IMR-90 (cell line): ENCODE data around the gene PNMA6E. TPM values are rescaled to one million over a fixed set of nuclear protein-coding genes. Genes with fewer than 3 reads are reported as not detected.

Experiments
- ATAC-seq: fragments of 200-7000 bp; cut with Tn5 transposase; 2 replicates; pipeline ENCODE4 v1.9.1; 2020; ENCODE audit warnings: low read depth, mild to moderate bottlenecking, moderate library complexity
- BruUV-seq: library from RNA; stranded (reverse); fragments of 400-500 nt; replicated peaks from 2 replicates; lab custom pipeline; 2021; lab: Mats Ljungman, UMichigan
- CTCF ChIA-PET: fragments of 300-600 bp; formaldehyde crosslinking; extraction: SDS; loops from one replicate; lab custom pipeline; 2021; ENCODE audit warnings: antibody characterized with exemption; lab: Yijun Ruan, JAX
- POLR2A ChIA-PET: fragments of 300-600 bp; sonication (Branson Sonifier 250); formaldehyde crosslinking; loops from one replicate; lab custom pipeline; 2022; ENCODE audit warnings: antibody characterized with exemption; ENCODE audit not compliant: unreplicated experiment; lab: Charles Lee
- DNase-seq: peaks from one replicate; pipeline ENCODE4 v3.0.0; 2013
- H2AFZ ChIP-seq: replicated peaks from 2 replicates; pipeline ENCODE3; 2013; ENCODE audit warnings: low read length, mild to moderate bottlenecking; ENCODE audit not compliant: poor library complexity
- H2AK5ac ChIP-seq: 2 replicates; pipeline ENCODE4 v1.6.1; 2013; ENCODE audit warnings: low read depth, low read length, inconsistent platforms
- H2AK9ac ChIP-seq: replicated peaks from 2 replicates; pipeline ENCODE3; 2013; ENCODE audit warnings: mild to moderate bottlenecking, low read depth, low read length, moderate library complexity; ENCODE audit not compliant: poor library complexity
- H2BK120ac ChIP-seq: 2 replicates; pipeline ENCODE4 v1.6.1; 2013; ENCODE audit warnings: low read depth, low read length, inconsistent platforms
- H2BK15ac ChIP-seq: 3 replicates; pipeline ENCODE4 v1.6.1; 2013; ENCODE audit warnings: low read depth, low read length, inconsistent platforms
- H2BK20ac ChIP-seq: 2 replicates; pipeline ENCODE4 v1.6.1; 2013; ENCODE audit warnings: low read depth, mild to moderate bottlenecking, inconsistent platforms, low read length, moderate library complexity
- H2BK5ac ChIP-seq: 2 replicates; pipeline ENCODE4 v1.6.1; 2013; ENCODE audit warnings: mild to moderate bottlenecking, low read depth, low read length, inconsistent platforms; ENCODE audit not compliant: poor library complexity, severe bottlenecking
- H3K14ac ChIP-seq: replicated peaks from 2 replicates; pipeline ENCODE4 v1.6.1; 2013; ENCODE audit warnings: low read depth, low read length, inconsistent platforms
- H3K18ac ChIP-seq: 2 replicates; pipeline ENCODE4 v1.6.1; 2013; ENCODE audit warnings: low read depth, low read length, control low read depth
- H3K23ac ChIP-seq: 2 replicates; pipeline ENCODE4 v1.6.1; 2013; ENCODE audit warnings: low read depth, low read length, inconsistent platforms
- H3K27ac ChIP-seq: 2 replicates; pipeline ENCODE4 v1.5.1; 2013; ENCODE audit warnings: mild to moderate bottlenecking, control low read depth, low read length; ENCODE audit not compliant: insufficient read depth
- H3K27me3 ChIP-seq: 2 replicates; pipeline ENCODE4 v1.6.1; 2013; ENCODE audit warnings: low read length; ENCODE audit not compliant: control insufficient read depth, insufficient read depth
- H3K36me3 ChIP-seq: 2 replicates; pipeline ENCODE4 v1.6.1; 2013; ENCODE audit warnings: low read length, mixed read lengths; ENCODE audit not compliant: control insufficient read depth, insufficient read depth
- H3K4ac ChIP-seq: 2 replicates; pipeline ENCODE4 v1.6.1; 2013; ENCODE audit warnings: low read depth, low read length, inconsistent platforms
- H3K4me1 ChIP-seq: 2 replicates; pipeline ENCODE4 v1.6.1; 2013; ENCODE audit warnings: low read length, mixed read lengths; ENCODE audit not compliant: control insufficient read depth, insufficient read depth
- H3K4me2 ChIP-seq: 2 replicates; pipeline ENCODE4 v1.6.1; 2013; ENCODE audit warnings: low read depth, mild to moderate bottlenecking, control low read depth, low read length, moderate library complexity
- H3K4me3 ChIP-seq: 2 replicates; pipeline ENCODE4 v1.5.1; 2013; ENCODE audit warnings: low read depth, mild to moderate bottlenecking, control low read depth, low read length, moderate library complexity; ENCODE audit not compliant: insufficient read depth
- H3K56ac ChIP-seq: 2 replicates; pipeline ENCODE4 v1.6.1; 2013; ENCODE audit warnings: low read length, inconsistent platforms; ENCODE audit not compliant: insufficient read depth; ENCODE audit errors: extremely low read depth
- H3K79me1 ChIP-seq, 2 experiments: 2 replicates each; pipeline ENCODE4 v1.6.1; 2013; ENCODE audit warnings: low read length in 2 of 2, inconsistent platforms in 1 of 2, low read depth in 1 of 2
- H3K9ac ChIP-seq: 2 replicates; pipeline ENCODE4 v1.6.1; 2013; ENCODE audit warnings: low read depth, low read length, control low read depth
- H3K9me1 ChIP-seq: 2 replicates; pipeline ENCODE4 v1.6.1; 2013; ENCODE audit warnings: low read length, inconsistent platforms; ENCODE audit not compliant: insufficient read depth
- H3K9me3 ChIP-seq: 2 replicates; pipeline ENCODE4 v1.6.1; 2013; ENCODE audit warnings: low read length; ENCODE audit not compliant: control insufficient read depth, insufficient read depth
- H4K20me1 ChIP-seq: 2 replicates; pipeline ENCODE4 v1.6.1; 2013; ENCODE audit warnings: low read length, inconsistent platforms; ENCODE audit not compliant: insufficient read depth
- H4K5ac ChIP-seq: 2 replicates; pipeline ENCODE4 v1.6.1; 2013; ENCODE audit warnings: mild to moderate bottlenecking, low read depth, low read length, control low read depth
- H4K8ac ChIP-seq, 2 experiments: 2 replicates each; pipeline ENCODE4 v1.6.1; 2013; ENCODE audit warnings: low read depth in 2 of 2, low read length in 2 of 2, control low read depth in 1 of 2, inconsistent platforms in 1 of 2
- H4K91ac ChIP-seq: 2 replicates; pipeline ENCODE4 v1.6.1; 2013; ENCODE audit warnings: low read depth, low read length, inconsistent platforms; ENCODE audit not compliant: insufficient read depth
- CEBPB ChIP-seq: IDR thresholded peaks from 2 replicates; pipeline ENCODE4 v1.6.1; 2012; ENCODE audit warnings: low read depth, low read length, improper control_type of control experiment
- CHD1 ChIP-seq: IDR thresholded peaks from 2 replicates; pipeline ENCODE4 v1.6.1; 2012; ENCODE audit warnings: low read depth, low read length, improper control_type of control experiment
- MAFK ChIP-seq: IDR thresholded peaks from 2 replicates; pipeline ENCODE4 v1.6.1; 2012; ENCODE audit warnings: low read depth, low read length, improper control_type of control experiment
- MAZ ChIP-seq: IDR thresholded peaks from 2 replicates; pipeline ENCODE4 v1.6.1; 2012; ENCODE audit warnings: low read depth, mild to moderate bottlenecking, low read length, improper control_type of control experiment, moderate library complexity, borderline replicate concordance
- NFE2L2 ChIP-seq: fragments of 150-350 bp; IDR thresholded peaks from 2 replicates; pipeline ENCODE4 v1.6.1; 2016; ENCODE audit warnings: low read depth, mild to moderate bottlenecking, low read length
- POLR2A ChIP-seq: IDR thresholded peaks from 2 replicates; pipeline ENCODE4 v1.6.1; 2012; ENCODE audit warnings: mild to moderate bottlenecking, low read depth, low read length
- RAD21 ChIP-seq: IDR thresholded peaks from 2 replicates; pipeline ENCODE4 v1.6.1; 2012; ENCODE audit warnings: low read length, improper control_type of control experiment
- WGBS, 2 experiments: methylation state at CpG; one replicate each; pipeline versions ENCODE4 v1.1.5 to v1.1.7; 2013; ENCODE audit warnings: missing lambda C conversion rate in 2 of 2; ENCODE audit not compliant: insufficient read length in 1 of 2; ENCODE audit errors: extremely low coverage in 2 of 2; 5-methylcytosine and 5-hydroxymethylcytosine counted together
- dilution Hi-C: fragments of 300-500 bp; cut with HindIII; formaldehyde crosslinking; loops from one replicate; pipeline ENCODE4 v1.14.3; 2018; ENCODE audit warnings: low sequenced_read_pairs; ENCODE audit not compliant: unreplicated experiment
- in situ Hi-C: fragments of 300-500 bp; cut with MboI; formaldehyde crosslinking; loops from 3 replicates; pipeline ENCODE4 v1.14.3; 2019; ENCODE audit warnings: low sequenced_read_pairs, inconsistent platforms, mixed read lengths
- intact Hi-C: fragments of 100-400 bp; cut with micrococcal nuclease; formaldehyde crosslinking; loops from 2 replicates; pipeline ENCODE4 v1.10.0; 2022
- polyA plus RNA-seq, 3 experiments: library from polyadenylated mRNA; depleted of rRNA; stranded (reverse); fragments of >200 nt; gene quantifications; 2 replicates each; pipeline ENCODE4 v1.2.3, GENCODE V29; 2012; ENCODE audit warnings: low replicate concordance in 1 of 3
- total RNA-seq: library from RNA; depleted of rRNA; stranded (reverse); fragments of >200 nt; gene quantifications from 2 replicates; pipeline ENCODE4 v1.2.3, GENCODE V29; 2012

PNMA6E gene
- total and polyA plus RNA-seq, 2 of the 4 experiments (the other 2 are of a cell fraction), result not detected

DNA sequence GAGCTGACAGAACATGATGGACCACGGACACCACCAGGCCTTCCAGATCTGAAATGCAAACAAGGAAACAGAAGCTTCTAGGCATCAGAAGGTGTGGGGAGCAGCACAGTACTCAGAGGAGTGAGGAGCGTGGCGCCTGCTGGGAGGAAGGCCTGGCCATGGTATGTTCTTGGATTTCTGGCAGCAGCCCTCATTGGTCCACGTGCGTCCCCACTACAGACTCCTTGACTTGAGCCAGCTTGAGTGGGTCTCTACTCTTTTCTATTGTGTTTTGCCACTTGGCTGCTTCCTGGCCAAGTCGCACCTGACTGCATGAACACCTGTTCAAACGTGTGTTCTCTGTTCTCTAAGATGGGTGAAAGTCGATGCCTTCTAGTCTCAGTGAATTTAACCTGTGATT, 49.2 kb downstream of the PNMA6E start:
- in situ Hi-C loops, result no loop called here
- H2BK120ac ChIP-seq, result no peak overlapping the region
- no peak overlapping the region for H4K8ac ChIP-seq
- no peak overlapping the region for H3K14ac ChIP-seq
- no peak overlapping the region for H3K4me2 ChIP-seq
- BruUV-seq, result no TSS peak
- H2AK9ac ChIP-seq, result no peak overlapping the region
- ChIA-PET POLR2A (no interaction called here), CTCF (no interaction called here)
- H4K91ac ChIP-seq, result no peak overlapping the region
- no peak overlapping the region for H3K23ac ChIP-seq
- H3K36me3 ChIP-seq, result peaks cover 17% of the 10 kb centered on the region
- H3K9me3 ChIP-seq, result peaks cover 9% of the 10 kb centered on the region; the same call in 1 of the 2 replicates
- dilution Hi-C loops, result no loop called here
- H2BK15ac ChIP-seq, result no peak overlapping the region
- H3K18ac ChIP-seq, result no peak overlapping the region
- no peaks in the 10 kb centered on the region for H4K20me1 ChIP-seq
- no peaks in the 10 kb centered on the region for H3K9me1 ChIP-seq
- DNase-seq (no peak), ATAC-seq (no peak)
- H3K56ac ChIP-seq, result no peak overlapping the region
- no peak overlapping the region for H3K4me3 ChIP-seq
- H3K9ac ChIP-seq, result no peak overlapping the region
- H3K27me3 ChIP-seq, result no peaks in the 10 kb centered on the region
- no peak overlapping the region for H2BK5ac ChIP-seq
- H3K79me1 ChIP-seq, result no peaks in the 10 kb centered on the region
- WGBS, 2 experiments, result 80% methylated on average over 1 of the region's 8 CpGs; no CpG with 5 or more reads in 1 of the 2 experiments
- H2BK20ac ChIP-seq, result no peak overlapping the region
- intact Hi-C loops, result no loop called here
- TF ChIP-seq RAD21, result no peak
- no peak for TF ChIP-seq MAFK
- no peak for TF ChIP-seq CHD1
- no peak for TF ChIP-seq MAZ
- no peak for TF ChIP-seq NFE2L2
- TF ChIP-seq POLR2A, result no peak
- no peak for TF ChIP-seq CEBPB
- H2AFZ ChIP-seq, result no peak overlapping the region
- H4K5ac ChIP-seq, result no peak overlapping the region
- no peaks in the 10 kb centered on the region for H3K4me1 ChIP-seq
- H3K27ac ChIP-seq, result no peak overlapping the region
- no peak overlapping the region for H3K4ac ChIP-seq
- H2AK5ac ChIP-seq, result no peak overlapping the region
